Measurements from ENCODE around the gene CLCA4.

CLCA4 gene, protein sequence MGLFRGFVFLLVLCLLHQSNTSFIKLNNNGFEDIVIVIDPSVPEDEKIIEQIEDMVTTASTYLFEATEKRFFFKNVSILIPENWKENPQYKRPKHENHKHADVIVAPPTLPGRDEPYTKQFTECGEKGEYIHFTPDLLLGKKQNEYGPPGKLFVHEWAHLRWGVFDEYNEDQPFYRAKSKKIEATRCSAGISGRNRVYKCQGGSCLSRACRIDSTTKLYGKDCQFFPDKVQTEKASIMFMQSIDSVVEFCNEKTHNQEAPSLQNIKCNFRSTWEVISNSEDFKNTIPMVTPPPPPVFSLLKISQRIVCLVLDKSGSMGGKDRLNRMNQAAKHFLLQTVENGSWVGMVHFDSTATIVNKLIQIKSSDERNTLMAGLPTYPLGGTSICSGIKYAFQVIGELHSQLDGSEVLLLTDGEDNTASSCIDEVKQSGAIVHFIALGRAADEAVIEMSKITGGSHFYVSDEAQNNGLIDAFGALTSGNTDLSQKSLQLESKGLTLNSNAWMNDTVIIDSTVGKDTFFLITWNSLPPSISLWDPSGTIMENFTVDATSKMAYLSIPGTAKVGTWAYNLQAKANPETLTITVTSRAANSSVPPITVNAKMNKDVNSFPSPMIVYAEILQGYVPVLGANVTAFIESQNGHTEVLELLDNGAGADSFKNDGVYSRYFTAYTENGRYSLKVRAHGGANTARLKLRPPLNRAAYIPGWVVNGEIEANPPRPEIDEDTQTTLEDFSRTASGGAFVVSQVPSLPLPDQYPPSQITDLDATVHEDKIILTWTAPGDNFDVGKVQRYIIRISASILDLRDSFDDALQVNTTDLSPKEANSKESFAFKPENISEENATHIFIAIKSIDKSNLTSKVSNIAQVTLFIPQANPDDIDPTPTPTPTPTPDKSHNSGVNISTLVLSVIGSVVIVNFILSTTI

DNA sequence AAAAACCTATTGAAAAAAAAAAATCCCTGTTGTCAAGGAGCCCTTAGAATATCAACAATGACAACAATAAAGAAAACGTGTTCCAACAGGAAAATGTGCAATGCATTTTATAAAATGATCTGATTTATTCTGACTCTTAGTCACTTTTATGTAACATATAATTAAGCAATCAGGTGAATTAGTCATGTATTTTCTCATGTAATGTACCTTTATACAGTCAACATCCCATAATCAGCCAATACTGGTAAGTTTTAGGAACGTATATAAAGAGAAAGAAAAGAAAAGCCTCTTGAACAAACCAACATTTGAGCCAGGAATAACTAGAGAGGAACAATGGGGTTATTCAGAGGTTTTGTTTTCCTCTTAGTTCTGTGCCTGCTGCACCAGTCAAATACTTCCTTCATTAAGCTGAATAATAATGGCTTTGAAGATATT, at the start of gene CLCA4:
TSS of gene CLCA4 (plus strand) at position 292 of the 435 bp plus-strand sequence. CDS start at position 334, 42 bp downstream.
- no peak for DNase-seq

DNA sequence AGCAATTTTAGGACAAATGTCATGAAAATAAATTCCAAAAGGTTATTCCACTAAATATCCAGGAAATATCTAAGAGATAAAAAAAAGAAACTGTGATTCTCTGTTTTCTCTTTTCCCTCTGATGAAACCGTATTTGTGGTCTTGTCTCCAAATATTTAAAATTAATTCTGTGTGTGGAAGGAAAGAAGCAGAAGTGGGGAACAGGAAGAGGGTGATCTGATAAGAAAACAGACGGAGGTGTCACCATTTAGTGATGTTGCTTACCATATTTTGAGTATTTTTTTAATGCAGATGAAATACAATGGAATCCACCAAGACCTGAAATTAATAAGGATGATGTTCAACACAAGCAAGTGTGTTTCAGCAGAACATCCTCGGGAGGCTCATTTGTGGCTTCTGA, 48.6 kb upstream of the CLCA4 start:
- DNase-seq = no peak

DNA sequence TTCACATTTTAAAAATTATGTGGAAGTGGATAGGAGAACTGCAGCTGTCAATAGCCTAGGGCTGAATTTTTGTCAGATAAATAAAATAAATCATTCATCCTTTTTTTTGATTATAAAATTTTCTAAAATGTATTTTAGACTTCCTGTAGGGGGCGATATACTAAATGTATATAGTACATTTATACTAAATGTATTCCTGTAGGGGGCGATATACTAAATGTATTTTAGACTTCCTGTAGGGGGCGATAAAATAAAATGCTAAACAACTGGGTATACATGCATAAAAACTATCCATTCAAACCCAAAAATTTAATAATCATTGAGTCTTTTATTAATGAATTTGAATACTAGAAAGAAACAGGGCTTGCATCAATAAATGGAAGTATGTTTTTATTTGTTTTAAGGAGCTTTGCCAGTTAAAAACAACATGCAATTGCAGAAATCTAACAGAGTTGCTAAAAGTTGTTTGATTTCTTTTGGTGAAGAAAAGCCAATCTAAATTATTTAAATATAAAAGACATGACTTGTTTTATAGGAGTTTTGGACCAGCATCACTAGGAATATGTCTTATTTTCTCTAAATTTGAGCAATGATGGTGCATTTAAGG, 46.8 kb upstream of the CLCA4 start:
- peak; percentile 29 for DNase-seq

DNA sequence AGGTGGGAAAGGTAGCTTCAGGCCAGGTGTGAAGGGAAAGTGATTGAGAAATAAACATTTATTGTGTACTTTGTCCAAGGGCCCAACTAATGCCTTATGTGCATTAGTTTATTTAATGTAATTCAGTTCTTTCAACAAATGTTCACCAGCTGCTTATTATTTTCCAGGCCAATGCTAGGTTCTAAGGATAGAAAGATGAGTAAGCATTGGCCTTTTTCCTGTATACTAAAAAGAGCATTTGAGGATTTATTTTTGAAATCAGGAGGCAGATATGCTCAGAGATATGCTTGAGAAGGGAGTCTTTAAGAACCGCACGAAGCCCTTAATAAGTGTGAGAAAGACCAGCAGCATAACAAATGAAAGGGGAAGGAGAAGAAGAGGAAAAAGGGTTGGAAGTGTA, 46.2 kb upstream of the CLCA4 start:
- DNase-seq = no peak

DNA sequence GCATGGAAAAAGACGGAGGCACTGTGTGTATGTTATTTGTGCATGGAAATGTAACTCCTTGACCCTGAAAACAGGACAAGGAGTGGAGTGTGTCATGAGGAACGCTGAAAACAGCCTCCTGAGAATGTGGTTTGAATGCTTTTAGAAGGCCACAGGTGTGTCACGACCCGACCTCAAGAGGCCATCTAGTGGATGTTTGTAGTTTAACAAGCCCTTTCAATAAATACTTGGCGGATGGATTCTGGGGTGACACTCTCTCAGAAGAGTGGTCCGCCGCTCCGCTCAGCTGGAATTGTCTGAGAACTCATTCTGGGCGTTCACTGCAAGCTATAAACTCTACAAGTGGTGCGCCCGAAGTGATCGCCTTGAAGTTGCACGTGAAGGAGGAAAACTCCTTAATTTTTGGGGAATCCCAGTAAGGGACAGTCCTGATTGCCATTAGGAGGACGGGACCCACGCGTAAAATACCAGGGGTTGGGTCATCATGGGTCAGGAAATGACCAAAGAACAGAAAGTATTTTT, 44.7 kb upstream of the CLCA4 start:
- peak; percentile 18 for DNase-seq

DNA sequence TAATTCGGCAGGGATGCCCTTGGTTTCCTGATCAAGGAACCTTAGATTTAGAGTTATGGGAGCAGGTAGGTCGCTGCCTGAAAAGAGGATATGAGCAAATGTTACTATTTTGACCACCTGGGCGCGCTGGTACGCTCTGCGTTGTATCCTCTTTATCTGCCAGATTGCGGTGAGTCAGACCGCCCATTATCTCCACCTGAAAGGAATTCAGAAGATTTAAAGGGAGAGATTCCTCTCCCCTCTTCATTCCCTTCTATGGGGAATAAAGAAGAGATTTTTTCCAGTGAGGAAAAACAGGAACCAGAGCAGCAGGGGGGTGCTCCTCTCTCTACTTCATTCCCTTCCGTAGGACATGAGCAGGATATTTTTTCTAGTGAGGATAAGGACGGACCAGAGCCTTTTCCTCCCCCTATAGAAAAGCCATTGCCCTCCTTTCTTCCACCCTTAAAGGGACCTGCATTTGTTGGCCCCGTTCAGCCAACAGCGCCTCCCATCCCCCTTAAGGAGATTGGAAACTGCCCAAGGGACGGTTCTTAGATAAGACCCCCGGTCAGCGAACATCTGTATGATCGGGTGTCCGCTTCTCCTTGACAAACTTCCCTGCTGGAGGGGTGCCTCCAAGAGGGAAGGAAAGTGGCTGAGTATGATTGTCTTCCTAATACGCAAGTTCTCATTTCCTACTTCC, 44.0 kb upstream of the CLCA4 start:
- DNase-seq = peak; percentile 19

DNA sequence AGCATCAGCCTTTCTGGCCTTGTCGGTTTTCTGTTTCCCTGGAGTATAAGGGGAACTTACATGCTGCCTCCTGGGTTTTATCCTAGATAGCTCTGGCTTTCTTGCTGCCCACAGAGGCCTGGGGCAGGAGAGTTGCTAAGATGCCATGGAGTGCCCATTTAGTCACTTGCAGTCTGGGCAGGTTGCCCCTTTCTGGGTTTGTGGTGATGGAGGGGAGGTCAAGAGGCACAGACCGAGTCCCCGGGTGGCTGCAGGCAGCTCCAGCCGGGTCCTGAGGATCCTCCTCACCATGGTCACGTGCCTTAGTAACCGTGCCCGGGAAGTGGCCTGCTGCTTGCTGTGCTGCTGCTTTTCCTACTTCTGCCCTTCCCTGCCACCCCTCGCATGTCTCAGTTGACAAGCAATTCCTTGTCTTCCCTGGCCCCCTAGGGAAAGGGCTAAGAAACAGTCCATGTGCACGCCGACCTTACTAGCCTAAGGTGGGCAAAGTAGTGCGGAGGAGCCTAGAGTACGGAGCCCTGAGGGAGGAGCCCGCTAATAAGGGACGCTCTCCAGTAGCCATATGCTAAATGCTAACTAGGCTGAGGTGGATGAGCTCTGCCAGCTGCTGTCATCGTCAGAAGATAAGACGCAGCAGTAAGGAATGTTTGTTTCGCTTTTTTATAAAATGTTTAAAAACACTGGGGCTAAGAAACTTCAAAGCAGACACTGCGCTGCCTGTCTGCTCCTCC, 43.3 kb upstream of the CLCA4 start:
- DNase-seq = peak; percentile 9

DNA sequence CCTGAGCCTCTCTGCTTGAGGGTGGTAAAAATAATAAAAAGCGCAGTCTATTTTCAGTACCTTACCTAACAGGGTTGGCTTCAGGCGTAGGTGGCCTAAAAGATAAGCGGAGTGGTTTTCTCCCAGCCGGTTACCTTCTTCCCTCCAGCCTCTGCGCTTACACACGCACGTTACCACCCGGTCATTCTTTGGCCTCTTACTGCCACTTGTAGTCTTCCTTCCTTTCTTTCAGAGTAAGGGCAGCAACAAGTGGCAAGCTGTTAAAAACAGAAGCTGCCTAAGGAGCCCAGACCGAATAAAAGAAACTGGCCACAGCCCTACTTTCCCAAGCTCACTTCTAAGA, 42.8 kb upstream of the CLCA4 start:
- DNase-seq = no peak

DNA sequence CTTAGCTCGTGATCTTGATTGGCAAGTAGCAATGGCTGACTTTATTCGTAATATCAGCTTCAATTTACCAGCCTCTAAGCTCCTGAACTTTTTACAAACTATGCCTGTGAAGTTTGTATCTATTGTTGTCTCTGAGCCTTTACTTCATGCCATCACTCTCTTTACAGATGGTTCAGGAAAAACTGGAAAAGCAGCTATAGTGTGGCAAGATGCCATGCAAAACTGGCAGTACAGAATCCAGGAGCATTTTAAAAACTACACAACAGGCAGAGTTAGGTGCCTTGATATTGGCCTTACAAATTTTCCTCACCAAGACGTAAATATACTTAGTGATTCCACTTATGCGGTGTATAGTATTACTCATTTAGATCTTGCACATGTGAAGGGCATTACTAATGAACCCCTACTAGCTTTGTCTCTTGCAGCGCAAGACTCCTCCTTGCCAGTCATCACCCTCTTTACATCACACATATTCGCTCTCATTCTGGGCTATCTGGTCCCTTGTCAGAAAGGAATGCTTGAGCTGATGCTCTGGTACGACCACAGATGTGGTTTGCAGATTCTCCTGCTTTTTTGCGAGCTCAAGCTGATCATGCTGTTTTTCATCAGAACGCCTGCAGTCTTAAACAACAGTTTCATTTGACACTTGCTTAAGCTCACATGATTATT, 41.8 kb upstream of the CLCA4 start:
- peak; percentile 79 for DNase-seq

DNA sequence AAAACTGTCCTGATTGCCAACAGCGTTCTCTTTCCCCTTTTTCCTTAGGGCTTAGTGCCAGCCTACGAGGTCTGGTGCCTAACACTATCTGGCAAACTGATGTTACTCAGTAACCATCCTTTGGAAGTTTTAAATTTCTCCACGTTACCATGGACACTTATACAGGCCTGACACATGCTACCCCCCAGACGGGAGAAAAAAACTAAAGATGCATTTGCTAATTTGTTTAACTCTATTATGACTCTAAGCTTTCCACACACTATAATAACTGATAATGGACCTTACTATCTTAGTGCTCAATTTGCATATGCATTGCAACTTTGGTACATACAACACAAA, 41.3 kb upstream of the CLCA4 start:
- DNase-seq = peak; percentile 11

DNA sequence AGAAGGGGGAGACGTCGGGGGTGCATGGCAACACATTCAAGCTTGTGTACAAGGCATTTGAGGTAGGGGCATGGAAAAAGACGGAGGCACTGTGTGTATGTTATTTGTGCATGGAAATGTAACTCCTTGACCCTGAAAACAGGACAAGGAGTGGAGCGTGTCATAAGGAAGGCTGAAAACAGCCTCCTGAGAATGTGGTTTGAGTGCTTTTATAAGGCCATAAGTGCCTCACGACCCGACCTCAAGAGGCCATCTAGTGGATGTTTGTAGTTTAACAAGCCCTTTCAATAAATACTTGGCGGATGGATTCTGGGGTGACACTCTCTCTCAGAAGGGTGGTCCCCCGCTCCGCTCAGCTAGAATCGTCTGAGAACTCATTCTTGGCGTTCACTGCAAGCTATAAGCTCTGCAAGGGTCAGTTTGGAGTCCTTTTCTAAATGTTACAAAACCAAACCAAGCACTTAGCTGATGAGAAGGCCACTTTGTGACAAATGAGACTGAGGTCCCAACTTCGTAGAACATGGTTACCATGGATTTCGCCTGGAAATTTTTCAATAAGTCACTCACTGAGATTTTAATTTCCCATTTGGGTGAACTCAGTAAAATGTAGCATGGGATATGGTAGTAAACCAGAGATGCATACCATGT, 38.8 kb upstream of the CLCA4 start:
- peak; percentile 44 for DNase-seq

DNA sequence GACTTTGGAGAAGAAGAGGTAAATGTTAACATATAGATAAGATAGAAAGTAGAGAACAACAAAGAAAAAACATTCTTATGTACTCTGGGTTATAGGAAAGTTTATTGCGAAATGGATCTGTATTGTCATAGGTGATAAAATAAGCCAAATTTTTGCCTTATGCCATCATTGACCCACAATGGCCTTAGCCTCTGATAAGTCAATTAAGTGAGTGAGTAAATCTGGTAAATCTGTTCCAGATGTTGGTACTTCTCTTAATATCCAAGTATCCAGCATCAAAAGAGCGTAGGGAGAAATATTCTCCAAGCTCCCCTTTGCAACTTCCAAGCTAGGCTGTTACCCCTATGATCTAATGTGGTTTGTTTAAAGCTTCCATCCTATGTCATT, 38.3 kb upstream of the CLCA4 start:
- DNase-seq = peak; percentile 68

DNA sequence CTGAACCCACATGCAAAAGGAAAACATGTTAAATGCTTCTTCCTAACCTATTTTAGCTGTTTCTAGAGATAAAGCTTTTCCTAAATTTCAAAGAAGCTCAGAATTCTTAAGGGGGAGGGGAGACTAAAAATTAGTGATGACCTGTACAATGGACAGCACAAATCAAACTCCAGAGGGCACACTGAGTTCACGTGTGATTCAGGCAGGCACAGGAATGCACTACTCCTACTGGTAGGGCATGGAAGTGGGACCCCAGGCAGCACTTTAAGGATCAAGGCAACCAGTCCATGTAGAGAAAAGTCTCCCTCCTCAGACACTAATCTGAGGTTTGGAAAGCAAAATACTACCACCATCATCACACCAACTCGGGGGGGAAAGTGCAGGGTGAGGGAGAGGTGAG, 31.3 kb upstream of the CLCA4 start:
- peak; percentile 28 for DNase-seq

DNA sequence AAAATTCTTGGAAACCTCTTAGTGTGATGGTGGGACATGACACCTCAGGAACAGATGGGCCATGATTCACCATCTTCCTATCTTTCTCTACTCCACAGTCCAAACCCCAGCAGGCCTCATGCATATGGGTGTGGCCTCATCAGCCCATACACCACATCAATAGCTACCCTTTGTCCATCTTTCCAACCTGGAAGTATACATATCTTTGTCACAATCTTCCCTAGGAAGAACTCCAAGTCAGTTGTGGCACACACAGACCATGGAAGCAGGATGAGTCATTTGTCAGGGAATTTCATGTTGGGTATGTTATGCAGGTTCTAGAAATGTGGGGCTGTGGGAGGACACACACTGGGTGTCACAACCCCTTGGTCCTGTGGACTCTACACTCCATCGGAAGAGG, 30.5 kb upstream of the CLCA4 start:
- DNase-seq = peak; percentile 11

DNA sequence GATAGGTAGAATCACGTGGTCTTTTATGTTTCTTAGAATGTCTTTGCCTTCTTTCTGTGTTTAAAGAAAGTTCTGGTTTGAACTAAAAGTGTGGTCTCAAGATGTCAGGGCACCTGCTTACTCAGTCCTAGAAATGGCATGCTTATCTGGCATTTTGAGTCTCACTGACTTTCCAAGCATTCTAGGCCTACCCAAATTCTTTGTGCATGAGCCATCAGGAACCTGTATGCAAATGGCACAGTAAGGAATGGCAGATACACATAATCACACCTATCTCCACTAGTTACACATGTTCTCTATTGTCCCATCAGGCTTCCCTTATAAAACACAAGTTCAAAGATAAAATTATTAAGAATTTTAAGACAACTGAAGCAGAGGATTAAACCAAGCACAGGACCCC, 29.5 kb upstream of the CLCA4 start:
- no peak for DNase-seq

DNA sequence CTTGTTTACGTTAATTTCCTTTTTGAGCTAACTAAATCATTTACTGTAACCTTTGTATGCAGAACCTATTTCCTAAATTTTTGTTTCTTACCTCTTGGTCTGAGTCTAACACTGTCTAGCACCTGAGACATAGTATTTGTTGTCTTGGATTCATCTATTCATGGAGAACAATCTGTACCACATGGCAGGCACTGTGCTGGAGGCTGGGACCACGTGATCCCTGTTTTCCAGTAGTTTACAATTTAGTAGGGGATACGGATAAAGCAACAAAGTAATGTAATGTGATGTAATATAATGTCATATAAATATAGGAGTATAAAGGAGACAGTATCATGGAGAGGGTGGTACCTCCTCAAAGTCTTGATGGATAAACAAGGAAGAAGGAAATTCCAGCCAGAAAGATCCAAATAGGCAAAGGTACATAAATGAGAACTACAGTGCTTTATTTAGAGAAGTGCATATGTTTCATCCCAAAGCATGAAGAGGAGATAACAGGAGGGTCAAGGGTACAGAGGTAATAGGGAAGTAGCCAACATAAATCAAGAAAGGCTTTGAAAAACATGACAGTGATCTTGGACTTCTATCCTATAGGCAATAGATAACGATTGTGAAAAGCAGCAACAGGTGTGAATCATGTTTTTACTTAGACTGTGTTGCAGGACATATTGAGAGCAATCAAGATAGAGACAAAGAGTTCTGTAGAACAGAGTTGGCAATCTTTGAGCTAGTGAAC, 25.9 kb upstream of the CLCA4 start:
- no peak for DNase-seq

DNA sequence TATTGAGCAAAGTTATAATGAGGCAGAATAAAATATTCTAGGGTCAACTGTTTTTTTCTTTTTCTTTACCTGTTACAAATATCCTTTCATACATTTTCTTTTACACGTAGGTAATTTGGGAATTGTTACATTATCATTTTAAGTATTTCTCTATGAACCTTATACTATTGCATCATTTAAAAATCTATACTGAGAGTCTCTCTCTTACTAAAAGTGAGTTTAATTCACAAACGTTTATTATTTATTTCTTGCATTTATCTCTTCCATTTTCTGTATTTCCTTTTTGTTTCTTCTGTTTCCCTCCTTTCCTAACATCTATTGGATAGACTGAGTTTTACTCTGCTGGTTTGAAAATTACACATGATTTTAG, 25.4 kb upstream of the CLCA4 start:
- no peak for DNase-seq

DNA sequence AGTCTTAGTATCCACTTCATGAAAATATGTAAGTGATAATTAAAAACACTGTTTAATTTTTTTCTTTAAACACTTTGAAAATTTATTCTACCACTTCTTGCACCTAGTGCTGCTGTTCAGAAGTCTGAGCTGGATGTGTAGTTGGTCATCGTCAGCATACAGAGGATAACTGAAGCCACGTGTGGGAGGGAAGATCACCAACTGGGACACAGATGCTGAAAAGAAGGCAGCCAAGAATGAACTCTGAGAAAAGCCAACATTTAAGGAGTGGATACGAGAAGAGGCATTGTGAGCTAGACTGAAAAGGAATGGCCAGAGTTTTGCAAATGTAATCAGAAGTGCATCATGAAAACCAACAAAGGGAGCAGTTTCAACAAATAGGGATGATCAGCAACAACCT, 24.6 kb upstream of the CLCA4 start:
- DNase-seq = no peak

DNA sequence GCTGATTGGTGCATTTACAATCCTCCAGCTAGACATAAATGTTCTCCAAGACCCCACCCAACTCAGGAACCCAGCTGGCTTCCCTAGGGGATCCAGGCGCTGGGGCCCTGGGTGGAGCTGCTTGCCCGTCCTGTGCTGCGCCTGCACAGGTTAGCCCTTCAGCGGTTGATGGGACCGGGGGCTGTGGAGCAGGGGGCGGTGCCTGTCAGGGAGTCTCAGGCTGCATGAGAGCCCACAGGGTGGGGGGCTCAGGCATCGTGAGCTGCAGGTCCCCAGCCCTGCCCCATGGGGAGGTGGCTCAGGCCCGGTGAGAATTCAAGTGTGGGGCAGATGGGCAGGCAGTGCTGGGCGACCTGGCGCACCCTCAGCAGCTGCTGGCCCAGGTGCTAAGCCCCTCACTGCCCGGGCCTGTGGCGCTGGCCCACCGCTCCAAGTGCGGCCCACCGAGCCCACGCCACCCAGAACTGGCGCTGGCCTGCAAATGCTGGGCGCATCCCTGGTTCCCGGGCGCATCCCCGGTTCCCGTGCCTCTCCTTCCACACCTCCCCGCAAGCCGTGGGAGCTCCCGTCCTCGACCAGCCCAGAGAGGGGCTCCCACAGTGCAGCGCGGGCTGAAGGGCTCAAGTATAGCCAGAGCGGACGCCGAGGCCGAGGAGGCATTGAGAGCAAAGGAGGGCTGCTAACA, 23.1 kb upstream of the CLCA4 start:
- no peak for DNase-seq

DNA sequence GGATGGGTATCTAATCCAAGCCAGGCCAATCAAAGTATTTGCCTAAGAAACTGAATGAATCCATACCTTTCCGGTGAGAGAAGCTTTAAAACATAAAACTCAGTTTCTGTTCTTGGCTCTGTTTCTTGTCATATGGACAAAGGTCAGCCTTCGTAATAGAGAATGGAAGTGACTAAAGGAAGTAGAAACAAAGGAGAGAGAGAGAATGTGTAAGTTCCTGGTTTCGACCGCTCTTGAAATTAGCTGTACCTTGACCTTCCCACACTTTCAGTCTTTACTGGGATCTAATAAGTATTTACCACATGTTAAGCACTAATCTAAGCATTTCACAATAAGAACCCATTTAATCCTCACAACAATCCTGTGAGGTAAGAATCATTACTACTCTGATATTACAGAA, 19.6 kb upstream of the CLCA4 start:
- DNase-seq = no peak

All from fibroblast of skin of right biceps (primary cell).